NCI-H1048 (cell line): ENCODE results near the gene MPP1.
"Not testable (repeated sequence)": the region's sequence is repeated elsewhere in the genome, so short reads cannot be mapped to it uniquely, and the experiment has no call there.

ENCODE experiments used
- DNase-seq: peaks from one replicate; lab custom pipeline; 2025; lab: John Stamatoyannopoulos, UW

The MPP1 gene

GRCh38 chrX:154804957-154805695, at the start of gene MPP1:
Gene MPP1 (minus strand): TSS chrX:154805485. CDS start chrX:154805373, 112 bp downstream.
- no peak for DNase-seq

- no peak for DNase-seq
Observed at GRCh38 chrX:154850957-154851611, 45.8 kb upstream of the MPP1 start.

DNA sequence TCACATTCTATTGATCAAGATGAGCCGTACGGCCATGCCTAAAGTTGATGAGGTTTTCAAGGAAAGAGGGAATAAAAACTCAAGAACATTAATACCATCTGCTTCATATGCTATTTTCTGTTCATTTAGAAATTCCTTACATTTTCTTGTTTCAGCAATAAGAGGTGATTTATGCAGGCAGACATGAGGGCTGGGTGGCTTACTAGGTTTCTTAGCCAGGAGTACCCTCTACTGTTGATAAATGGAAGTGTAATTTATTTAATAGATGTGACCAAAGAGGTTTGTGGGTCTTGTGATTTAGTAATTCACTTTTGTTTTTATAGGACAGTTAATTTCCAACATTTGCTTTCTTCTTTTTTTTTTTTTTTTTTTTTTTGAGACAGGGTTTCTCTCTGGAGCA, 35.6 kb upstream of the MPP1 start:
- DNase-seq, result no peak

DNA sequence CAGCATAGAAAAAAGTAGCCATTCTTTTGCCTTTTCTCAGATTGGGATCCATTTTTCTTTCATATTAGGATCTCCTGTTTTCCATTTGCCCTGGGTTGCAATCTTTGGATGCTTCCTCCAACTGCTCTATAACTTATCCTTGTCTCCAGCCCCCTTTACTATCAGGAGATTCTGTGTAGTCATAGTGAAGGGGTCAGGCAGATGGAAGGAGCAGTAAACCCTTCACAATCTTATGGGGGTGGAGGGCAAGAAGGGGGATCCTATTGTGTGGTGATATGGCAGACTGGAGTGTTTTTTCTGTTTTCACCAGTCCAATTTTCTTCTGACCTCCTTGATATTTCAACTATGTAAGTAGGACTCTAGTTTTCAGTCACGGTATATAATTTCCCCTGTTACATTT, 30.9 kb upstream of the MPP1 start:
- DNase-seq, result no peak

DNA sequence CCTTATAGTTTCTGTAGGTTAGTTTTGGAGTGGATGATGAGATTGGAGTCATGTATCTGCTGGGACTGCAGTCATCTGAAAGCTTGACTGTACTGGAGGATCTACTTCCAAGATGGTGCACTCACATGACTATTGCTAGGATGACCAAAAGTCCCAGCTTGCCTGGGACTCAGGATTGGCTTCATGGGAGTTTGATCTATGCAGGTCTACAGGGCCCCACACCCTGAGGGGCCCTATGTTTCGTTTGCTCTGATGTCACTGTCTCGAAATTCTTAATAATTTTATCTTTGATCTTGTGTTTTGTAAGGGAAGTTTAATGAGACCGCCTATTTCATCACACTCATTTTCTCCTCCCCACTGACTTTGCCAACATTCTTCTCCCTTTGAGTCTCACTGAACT, 29.3 kb upstream of the MPP1 start, which contains the start of gene SMIM9:
Gene SMIM9 (minus strand): TSS at position 101 of the 400 bp plus-strand sequence. CDS start 3,806 bp downstream, outside the sequence.
- DNase-seq, result no peak

DNA sequence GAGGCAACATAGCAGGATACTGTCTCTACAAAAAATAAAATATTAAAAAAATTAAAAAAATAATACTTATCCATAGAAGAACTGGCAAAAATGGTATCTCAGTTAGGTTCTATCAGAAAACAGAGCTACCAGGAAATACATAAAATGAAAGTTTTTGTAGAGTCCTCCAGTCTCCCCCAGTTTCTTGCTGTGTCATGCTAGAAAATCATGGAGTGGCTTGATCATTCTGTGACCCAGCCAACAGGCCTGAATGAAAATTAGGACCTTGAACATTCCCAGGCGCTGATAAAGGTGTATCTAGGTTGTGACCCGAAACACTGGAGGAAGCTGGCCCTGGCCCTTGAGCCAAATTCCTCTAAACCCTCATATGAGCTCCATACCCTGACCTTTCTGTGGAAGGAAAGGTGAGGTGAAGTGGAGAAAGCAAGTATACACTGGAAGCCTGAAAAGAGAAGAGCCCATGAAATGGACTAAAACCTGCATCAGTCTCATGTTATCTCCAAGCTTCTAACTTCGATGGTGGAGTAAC, 28.5 kb upstream of the MPP1 start:
- DNase-seq, result no peak

DNA sequence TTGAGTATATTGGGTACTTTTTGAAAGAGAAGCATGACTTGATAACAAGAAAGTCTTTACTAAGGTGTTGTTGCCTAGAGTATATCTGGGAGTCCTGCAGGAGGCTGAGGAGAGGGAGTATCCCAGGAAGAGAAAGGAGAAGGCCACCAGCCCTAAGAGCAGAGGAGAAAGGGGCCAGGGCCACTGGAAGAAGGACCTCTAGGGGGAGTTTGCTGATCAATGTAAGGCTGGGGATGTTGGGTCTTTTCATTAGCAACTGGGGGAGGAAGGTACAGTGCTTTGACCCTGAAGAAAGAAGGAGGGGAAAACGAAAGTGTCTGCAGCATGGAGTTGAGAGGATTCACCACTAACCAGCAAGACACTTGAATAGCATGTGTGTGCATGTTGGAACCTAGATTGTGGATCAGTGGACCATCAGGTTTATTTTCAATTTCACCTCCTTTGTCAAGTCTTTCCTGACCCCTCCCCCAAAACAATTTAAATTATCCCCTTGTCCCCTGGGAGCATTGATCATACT, 24.7 kb upstream of the MPP1 start:
- DNase-seq, result no peak

DNA sequence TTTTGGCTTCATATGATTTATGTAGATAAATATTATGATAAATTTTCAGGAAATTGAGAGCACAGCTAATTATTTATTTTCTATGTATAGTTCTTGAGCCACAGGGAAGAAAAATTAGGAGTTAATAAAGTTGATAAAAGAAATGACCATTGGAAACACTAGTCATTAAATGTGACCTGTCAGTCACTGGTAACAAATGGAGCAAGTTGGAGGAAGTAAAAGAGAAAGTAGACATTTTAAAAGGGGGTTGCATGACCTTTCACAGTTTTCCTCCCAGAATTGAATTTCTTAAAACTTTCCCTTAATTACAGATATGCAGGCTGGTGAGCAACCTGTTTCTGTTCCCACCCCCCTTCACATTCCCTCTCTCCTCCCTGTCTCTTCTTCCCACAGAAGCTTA, 23.8 kb upstream of the MPP1 start:
- no peak for DNase-seq

- DNase-seq, result no peak
Observed at GRCh38 chrX:154828016-154828408, 22.7 kb upstream of the MPP1 start.

DNA sequence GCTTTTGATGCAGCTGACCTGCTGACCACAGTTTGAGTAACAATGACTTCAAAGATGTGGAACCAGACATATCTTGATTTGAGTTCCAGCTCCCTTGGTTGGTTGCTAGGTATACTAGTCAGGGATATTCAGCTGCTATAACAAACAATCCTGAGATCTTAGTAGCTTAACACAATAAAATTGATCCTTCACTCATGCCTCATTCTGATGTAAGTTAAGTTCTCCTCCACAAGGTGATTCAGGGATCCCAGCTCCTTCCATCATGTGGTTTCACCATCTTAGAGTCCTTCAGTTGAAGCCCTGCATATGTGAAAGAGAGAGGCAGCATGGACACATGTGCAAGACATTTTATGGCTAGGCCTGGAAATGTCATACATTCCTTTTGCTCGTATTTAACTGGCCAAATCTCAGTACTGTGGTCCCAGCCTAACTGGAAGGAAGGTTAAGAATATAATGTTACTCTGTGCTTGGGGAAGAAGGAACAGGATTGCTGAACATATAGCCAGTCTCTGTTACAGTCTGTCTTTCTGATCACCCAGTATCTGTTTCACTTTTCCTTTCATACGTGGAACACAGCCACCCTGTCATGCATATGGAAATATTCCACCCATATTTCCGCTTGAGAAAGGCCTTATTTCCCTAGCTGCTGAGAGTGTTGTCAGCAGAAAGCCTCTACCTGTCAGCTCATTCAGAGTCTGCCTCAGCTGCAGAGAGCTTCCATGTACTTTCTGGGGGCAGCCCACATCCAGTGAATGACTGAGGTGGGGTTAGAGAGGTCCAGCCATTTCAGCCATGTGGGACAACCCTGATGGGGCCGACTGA, 22.1 kb upstream of the MPP1 start:
- no peak for DNase-seq

DNA sequence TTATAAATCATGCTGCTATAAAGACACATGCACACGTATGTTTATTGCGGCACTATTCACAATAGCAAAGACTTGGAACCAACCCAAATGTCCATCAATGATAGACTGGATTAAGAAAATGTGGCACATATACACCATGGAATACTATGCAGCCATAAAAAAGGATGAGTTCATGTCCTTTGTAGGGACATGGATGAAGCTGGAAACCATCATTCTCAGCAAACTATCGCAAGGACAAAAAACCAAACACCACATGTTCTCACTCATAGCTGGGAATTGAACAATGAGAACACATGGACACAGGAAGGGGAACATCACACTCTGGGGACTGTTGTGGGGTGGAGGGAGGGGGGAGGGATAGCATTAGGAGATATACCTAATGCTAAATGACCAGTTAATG, 20.3 kb upstream of the MPP1 start:
- not testable (repeated sequence) for DNase-seq

DNA sequence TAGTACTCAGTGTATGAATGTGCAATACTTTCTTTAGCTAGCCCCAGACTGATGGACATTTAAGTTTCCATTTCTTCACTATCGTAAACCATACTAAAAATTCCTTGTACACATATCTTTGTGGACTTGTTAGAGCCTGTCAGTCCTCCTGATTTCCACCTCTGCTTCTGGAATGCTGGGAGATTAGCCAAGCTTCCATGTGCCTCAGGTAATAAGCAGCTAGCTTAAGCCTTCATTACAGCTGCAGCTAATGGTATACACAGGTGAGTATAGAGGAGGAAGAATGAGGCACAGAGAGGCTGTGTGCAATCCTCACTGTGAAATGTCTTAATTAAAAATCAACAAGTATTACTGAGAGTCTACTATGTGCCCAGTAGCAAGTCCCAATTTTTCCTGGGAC, 19.4 kb upstream of the MPP1 start:
- DNase-seq, result no peak

GRCh38 chrX:154822029-154822428, 16.7 kb upstream of the MPP1 start:
- DNase-seq, result no peak

GRCh38 chrX:154821523-154821922, 16.2 kb upstream of the MPP1 start:
- DNase-seq, result no peak

DNA sequence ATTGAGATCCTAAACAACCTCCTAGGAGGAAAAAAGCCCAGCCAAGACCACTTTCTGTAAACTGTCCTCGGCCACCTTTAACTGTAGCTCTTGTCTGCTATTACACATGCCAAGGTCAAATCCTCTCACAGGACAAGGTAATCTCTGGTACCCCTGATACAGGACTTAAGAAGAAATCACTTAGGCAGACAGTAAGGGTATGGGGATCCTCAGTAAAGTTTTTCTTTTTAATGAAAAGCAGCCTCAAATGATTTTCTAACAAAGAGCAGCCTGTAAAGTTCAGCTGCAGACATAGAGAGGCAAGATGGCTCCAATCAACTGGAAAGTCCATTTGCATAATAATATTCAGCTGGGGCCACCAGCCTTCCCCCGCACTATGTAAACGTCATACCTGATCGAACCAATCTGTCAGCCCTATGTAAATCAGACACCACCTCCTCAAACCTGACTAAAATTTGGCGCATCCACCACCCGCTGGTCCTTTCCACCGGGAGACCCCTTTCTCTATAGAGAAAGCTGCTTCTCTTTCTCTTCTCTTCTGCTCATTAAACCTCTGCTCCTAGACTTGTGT, 14.6 kb upstream of the MPP1 start:
- peak; percentile 2 for DNase-seq

DNA sequence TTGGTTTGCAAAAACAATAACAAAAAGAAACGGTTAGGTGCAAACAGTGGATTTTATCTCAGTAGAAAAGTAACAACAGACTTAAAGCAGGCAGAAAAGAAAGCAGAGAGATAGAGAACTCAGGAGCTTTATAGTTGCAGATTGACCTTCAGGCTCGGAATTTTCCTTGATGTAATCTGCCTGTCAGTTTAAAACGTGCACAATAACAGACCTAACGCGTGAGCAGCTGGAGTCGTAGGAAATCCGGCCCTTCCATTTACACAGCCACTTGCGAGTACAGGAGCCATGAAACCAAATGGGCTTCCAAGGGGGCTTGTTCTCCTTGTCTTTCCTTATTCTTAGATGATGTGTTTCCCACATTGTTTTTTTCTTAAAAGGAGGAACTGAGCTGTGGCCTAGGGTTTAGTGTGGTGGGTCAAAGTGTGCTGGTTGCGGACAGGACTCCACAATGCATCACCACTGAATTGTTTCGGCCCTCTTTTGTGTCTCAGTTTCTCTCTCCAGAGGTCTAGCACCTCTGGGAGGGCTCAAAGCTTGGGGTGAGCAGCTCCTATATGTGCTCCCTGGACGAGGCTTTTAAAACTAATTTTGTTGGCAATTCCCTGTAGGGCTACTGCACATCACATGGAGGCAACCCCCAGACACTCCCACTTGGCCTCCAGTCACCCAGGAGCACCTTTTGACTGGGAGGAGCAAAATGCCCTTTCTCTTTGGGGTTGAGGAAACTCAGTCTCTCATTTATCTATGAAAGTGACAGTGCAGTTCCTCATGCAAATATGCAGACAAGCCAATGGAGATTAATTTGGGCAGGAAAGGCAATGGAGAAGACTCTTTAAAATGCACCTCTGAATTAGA, 13.9 kb upstream of the MPP1 start:
- DNase-seq, result no peak

GRCh38 chrX:154817048-154817618, 11.8 kb upstream of the MPP1 start:
- not testable (repeated sequence) for DNase-seq

DNA sequence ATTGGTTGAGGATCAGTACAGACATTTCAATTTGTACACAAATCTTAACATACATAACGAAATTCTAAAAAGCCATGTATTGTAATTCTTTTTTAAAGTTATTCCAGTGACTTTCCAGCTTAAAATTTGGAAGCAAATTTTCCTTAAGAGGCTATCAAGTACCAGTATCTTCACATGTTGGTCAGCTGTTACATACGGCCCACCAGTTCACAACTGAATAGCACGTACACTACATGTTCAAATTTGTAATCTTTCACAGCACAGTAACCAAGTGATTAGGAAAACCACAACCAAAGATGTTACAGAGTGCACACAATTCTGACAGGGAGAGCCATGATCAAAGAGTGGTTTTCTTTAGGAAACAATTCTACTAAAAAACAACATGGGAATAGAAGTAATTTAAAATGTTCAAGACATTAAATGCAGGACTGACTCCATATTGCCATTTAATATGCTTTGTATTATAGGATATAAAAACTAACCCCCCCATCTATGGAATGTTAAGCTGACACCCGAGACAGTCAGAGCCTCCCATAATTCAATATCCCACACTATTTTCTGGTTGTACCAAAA, 11.1 kb upstream of the MPP1 start:
- not testable (repeated sequence) for DNase-seq

GRCh38 chrX:154815274-154815818, 10.1 kb upstream of the MPP1 start:
- DNase-seq, result no peak

DNA sequence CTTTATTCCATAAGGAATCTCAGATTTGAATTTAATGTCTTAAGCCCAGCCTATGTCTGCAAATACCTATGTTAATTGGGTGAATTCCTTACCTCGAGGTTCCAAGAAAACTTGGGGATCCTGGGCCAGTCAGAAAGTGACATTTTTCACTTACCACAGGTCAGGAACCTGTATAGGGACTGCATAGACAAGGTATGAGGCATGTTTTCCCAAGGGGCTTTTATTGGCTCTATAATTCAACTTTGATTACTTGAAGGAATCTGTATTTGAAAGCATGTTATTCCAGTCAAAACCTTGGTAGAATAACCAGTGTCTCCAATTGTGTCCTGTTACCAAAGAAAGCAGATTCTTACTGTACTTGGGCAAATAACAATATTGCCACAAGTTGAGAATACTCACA, 8.5 kb upstream of the MPP1 start:
- DNase-seq, result no peak
